ENCODE data around the gene PDCD1.
"Not testable (repeated sequence)": the region's sequence is repeated elsewhere in the genome, so short reads cannot be mapped to it uniquely, and the experiment has no call there.

Gene PDCD1

DNA sequence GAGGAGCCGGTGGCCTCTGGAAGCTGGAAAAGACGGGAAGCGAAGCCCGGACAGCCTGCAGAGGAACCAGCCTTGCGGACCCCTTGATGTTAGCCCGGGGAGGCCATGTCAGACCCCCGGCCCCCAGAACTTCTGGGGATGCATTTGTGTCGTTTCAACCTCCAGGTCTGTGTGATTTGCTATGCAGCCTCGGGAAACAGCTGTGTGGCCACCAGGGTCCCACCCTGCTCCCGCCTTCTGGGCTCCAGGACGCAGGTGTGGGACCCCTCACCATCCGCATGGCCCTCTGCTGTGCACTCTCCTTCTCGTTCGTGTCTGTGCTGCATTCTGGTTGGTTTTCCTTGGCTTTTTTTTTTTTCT, 36.5 kb downstream of the PDCD1 start:
- no peak for DNase-seq

- no peak for DNase-seq
These were observed 37.0 kb downstream of the PDCD1 start for GRCh38 chr2:241821460-241822263.

DNA sequence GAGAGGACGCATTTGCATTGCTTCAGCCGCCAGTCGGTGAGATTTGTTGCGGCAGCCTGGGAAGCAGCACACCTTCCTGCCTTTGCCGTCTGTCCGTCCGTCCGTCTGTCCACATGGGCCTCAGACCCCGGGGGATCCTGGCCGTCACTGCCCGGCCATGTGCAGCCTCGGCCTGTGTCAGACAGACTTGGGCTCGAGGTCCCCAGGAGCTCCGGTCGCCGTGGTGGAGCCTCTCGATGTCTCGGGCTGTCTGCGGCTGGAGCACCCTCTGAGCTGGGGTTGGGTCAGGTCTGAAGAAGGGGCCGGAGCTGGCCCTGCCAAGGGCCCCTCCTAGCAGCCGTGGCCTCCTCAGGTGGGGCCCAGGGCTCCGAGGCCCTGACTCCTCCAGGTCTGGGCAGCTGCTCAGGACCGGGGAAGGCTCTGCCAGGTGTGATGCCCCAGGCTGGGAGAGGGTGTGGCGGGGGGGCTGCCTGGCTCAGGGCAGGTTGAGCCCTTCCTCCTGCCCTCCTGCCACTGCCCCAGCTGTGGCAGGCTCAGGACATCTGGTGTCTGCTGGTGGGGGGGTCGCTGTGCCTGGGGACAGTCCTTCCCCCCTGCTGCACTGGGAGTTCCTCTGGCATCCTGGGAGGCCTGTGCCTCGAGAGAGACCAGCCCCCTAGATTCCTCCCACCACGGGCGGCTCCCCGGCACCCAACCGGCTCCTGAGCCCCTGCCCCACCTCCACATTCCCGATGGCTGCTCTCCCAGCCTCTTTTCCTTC, 37.9 kb downstream of the PDCD1 start:
- DNase-seq: no peak

DNA sequence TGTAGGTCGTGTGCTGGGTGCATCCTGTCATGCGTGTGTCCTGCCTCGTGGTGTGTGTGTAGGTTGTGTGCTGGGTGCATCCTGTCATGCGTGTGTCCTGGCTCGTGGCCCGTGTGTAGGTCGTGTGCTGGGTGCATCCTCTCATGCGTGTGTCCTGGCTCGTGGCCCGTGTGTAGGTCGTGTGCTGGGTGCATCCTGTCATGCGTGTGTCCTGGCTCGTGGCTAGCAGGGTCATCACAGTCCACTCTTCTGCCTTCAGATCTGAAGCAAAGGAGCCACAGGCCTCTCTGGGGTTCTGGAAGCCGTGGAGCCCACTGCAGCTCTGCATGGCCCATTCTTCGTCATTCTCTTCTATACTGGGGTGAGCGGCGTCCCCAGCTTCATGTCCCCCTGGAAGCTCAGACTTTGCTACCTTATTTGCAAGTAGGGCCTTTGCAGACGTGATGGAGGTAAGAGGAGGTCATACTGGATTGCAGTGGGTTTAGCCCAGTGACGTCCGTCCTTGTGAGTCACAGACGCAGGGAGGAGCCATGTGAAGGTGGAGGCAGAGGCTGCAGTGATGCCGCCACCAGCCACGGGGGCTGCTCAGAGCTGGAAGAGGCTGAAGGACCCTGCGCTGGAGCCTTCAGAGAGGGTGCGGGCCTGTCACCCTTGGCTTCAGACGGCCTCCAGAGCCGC, 38.6 kb downstream of the PDCD1 start:
- DNase-seq: not testable (repeated sequence)

DNA sequence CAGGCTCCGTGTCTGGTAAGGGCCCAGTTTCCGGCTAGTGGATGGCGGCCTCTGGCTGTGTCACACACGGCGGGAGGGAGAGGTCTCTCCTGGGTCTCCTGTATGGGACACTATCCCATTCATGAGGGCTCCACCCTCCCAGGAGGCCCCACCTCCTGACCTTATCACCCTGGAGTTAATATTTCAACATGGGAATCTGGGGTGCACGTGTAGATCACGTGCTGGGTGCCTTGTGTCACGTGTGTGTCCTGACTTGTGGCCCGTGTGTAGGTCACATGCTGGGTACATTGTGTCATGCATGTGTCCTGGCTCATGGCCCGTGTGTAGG, 39.8 kb downstream of the PDCD1 start:
- DNase-seq: no peak

GRCh38 chr2:241818229-241818942, 40.3 kb downstream of the PDCD1 start:
- DNase-seq: no peak

- not testable (repeated sequence) for DNase-seq
These were observed 40.9 kb downstream of the PDCD1 start for GRCh38 chr2:241817821-241818215.

DNA sequence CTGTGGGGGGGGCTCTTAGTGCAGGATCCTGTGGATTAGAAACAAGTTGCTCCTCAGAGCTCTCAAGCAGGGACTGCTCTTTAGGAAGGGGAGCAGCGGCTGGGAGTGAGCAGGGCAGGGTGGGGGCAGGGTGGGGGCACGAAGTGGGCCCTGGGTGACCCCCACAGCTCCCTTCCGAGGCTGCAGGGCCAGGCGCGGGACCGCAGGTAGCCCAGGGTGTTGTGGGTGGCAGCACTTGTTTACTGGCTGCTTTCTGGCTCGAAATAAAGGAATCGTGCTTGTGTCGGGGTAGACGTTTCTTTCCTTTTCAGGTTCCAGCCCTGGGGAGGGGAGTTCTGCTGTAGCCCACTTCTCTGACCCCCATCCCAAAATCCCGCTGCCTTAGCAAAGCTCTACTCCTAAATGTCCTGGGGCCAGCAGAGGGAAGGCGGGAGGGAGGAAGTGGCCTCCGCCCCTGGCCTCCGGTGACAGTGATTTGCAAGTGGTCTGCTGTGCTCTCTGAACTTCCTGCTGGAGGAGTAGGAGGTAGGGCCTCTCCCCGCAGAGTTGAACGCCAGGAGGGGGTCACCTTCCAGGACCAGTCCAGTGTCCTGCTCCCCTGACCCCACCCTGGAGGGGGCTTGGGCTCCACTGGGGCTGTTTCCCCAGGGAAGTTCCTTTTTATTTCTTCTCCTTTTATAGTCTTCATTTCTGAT, 41.4 kb downstream of the PDCD1 start:
- no peak for DNase-seq

- no peak for DNase-seq
These were observed 42.1 kb downstream of the PDCD1 start for GRCh38 chr2:241816431-241817121.

GRCh38 chr2:241815477-241816430, 42.9 kb downstream of the PDCD1 start:
- no peak for DNase-seq

GRCh38 chr2:241814643-241815476, 43.8 kb downstream of the PDCD1 start:
- DNase-seq: no peak

DNA sequence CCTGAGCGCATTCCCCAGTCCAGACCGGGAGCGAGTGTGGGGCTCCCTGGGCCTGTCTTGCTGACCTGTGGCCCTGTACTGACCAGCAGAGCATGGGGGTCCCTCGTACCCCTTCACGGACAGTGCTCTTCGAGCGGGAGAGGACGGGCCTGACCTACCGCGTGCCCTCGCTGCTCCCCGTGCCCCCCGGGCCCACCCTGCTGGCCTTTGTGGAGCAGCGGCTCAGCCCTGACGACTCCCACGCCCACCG, 44.4 kb downstream of the PDCD1 start:
- no peak for DNase-seq

DNA sequence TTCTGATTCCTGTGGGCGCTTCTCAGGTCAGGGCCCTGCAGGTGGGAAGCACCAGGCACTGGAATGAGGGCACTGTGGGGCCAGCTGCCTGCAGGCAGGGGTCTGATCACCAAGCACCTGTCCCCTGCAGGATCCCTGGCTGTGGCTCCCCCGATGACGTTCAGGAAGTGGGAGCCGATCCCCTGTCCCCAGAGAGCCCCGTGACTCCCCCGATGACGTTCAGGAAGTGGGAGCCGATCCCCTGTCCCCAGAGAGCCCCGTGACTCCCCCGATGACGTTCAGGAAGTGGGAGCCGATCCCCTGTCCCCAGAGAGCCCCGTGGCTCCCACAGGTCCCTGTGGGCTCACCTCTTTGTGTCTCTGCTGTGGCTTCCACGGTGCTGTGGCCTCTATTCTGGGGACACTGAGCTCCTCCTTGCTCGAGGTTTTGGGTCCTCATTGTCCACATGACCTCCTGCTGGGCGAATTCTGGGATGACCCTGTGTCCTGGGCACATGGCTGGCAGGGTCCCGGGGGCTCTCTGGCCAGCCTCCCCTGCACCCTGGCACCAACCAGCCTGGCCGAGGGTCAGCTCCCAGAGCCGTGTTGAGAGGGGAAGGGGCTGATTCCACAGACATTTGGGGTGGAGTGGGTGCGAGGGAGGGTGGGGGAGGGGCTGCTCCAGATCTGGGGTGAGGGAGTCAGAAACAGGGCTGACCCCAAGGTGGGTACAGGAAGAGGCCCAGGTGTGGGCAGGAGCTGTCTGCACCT, 44.9 kb downstream of the PDCD1 start:
- no peak for DNase-seq

DNA sequence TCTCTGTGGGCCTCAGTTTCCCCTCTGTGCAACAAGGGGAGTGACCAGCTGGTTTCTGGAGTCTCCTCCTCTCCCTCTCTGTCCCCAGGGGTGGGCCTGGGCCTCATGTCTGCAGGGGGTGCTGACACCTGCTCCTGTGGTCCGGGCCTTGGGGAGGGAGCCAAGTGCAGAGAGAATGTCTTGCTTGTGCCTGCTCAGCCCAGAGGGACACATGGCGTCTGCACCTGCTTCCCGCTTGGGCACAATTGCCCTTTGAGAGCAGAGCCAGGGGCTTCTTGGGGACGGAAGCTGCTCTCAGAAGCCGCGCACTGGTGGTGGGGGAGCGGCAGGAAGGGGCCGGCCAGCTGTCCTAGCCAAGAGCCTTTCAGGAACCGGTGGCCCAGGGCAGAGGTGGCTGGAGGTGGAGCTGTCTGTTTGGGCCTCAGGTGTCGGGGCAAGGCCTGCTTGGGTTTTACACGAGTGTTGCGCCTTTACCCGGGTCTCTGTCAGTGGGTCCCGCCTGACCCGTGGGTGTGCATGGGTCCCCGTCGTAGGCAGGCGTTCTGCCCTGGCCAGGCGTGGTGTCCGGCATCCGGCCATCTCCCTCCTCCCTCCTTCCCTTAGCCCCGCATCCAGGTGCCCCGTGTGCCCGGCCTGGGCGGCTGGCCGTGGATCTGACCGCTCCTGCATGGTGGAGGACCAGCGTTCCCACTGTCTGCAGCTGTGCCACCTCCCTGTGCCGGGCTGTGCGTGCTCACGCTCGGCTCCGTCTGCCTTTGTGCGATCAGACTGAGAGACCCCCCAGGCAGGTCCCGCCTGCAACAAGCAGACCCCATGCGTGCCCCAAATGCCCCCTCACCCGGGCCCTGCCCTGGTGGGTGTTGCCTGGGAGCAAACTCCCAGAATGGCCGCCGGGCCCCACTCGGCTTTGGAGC, 45.7 kb downstream of the PDCD1 start:
- no peak for DNase-seq

GRCh38 chr2:241811952-241812729, 46.6 kb downstream of the PDCD1 start:
- no peak for DNase-seq

- DNase-seq: no peak
These were observed 47.3 kb downstream of the PDCD1 start for GRCh38 chr2:241811201-241811951.
